T47D (cell line): ENCODE data around the gene HKDC1.

Source experiments
- DNase-seq, 2 experiments: peaks; one replicate each; pipeline versions ENCODE4 v3.0.0 to v3.0.0-alpha.2; 2011 to 2012; ENCODE audit warnings: low read depth in 1 of 2, low spot score in 1 of 2
- JUND ChIP-seq: IDR thresholded peaks from 2 replicates; pipeline ENCODE4 v1.6.1; 2012; ENCODE audit warnings: low read depth
- in situ Hi-C: cut with HindIII; loops from 2 replicates; pipeline ENCODE4 v1.10.0; 2016; ENCODE audit warnings: low sequenced_read_pairs, low pct_unique_long_range_greater_than_20kb

The HKDC1 gene

GRCh38 chr10:69222157-69223027 is 2.3 kb downstream of the HKDC1 start:
- no peak for TF ChIP-seq JUND
- in situ Hi-C loops = no loop called here
- DNase-seq = peak; percentile 9 to 52

GRCh38 chr10:69223028-69223342 is 2.9 kb downstream of the HKDC1 start:
- no peak for DNase-seq
- in situ Hi-C loops = no loop called here
- no peak for TF ChIP-seq JUND

GRCh38 chr10:69224862-69225657 is 4.9 kb downstream of the HKDC1 start:
- TF ChIP-seq JUND = no peak
- no peak for DNase-seq
- in situ Hi-C loops = no loop called here

GRCh38 chr10:69225681-69226080 is 5.5 kb downstream of the HKDC1 start:
- DNase-seq = no peak
- TF ChIP-seq JUND = no peak
- in situ Hi-C loops = no loop called here

GRCh38 chr10:69226919-69227450 is 6.9 kb downstream of the HKDC1 start:
- DNase-seq = no peak
- in situ Hi-C loops = no loop called here
- no peak for TF ChIP-seq JUND

GRCh38 chr10:69228151-69228550 is 8.0 kb downstream of the HKDC1 start:
- in situ Hi-C loops = no loop called here
- no peak for TF ChIP-seq JUND
- no peak for DNase-seq

- TF ChIP-seq JUND = no peak
- in situ Hi-C loops = no loop called here
- DNase-seq = no peak
Observed at GRCh38 chr10:69229616-69229916, 9.4 kb downstream of the HKDC1 start.

- DNase-seq = no peak
- no peak for TF ChIP-seq JUND
- in situ Hi-C loops = no loop called here
Observed at GRCh38 chr10:69230128-69230527, 10.0 kb downstream of the HKDC1 start.

- no peak for TF ChIP-seq JUND
- in situ Hi-C loops = no loop called here
- peak in 1 of 2 experiments; percentile 17 for DNase-seq
Observed at GRCh38 chr10:69232252-69232651, 12.1 kb downstream of the HKDC1 start.

GRCh38 chr10:69232736-69233480 is 12.8 kb downstream of the HKDC1 start:
- TF ChIP-seq JUND = no peak
- DNase-seq = no peak
- in situ Hi-C loops = no loop called here

- in situ Hi-C loops = no loop called here
- no peak for DNase-seq
- TF ChIP-seq JUND = no peak
Observed at GRCh38 chr10:69234447-69234846, 14.3 kb downstream of the HKDC1 start.

- TF ChIP-seq JUND = no peak
- in situ Hi-C loops = no loop called here
- DNase-seq = peak; percentile 53 to 79
Observed at GRCh38 chr10:69237528-69238159, 17.5 kb downstream of the HKDC1 start.
